HUES64 (cell line): ENCODE results near the gene THEM4.
A peak's percentile ranks its signal among the peaks of the same experiment; 100 is the strongest.
"Not testable (repeated sequence)": the region's sequence is repeated elsewhere in the genome, so short reads cannot be mapped to it uniquely, and the experiment has no call there.

Experiments used
- H3K27ac ChIP-seq: 2 replicates; pipeline ENCODE4 v1.7.0; 2013; ENCODE audit warnings: low read depth, low read length, inconsistent platforms
- H3K27me3 ChIP-seq: 2 replicates; pipeline ENCODE4 v1.6.1; 2013; ENCODE audit warnings: mild to moderate bottlenecking, low read length; ENCODE audit not compliant: insufficient read depth
- H3K36me3 ChIP-seq: 2 replicates; pipeline ENCODE4 v1.6.1; 2013; ENCODE audit warnings: mild to moderate bottlenecking, low read length; ENCODE audit not compliant: insufficient read depth
- H3K4me1 ChIP-seq: 2 replicates; pipeline ENCODE4 v1.6.1; 2013; ENCODE audit warnings: mild to moderate bottlenecking, low read length, moderate library complexity; ENCODE audit not compliant: insufficient read depth
- H3K4me3 ChIP-seq: 2 replicates; pipeline ENCODE4 v1.5.1; 2013; ENCODE audit warnings: mild to moderate bottlenecking, low read length, moderate library complexity
- H3K9ac ChIP-seq: 2 replicates; pipeline ENCODE4 v1.6.1; 2013; ENCODE audit warnings: mild to moderate bottlenecking, low read depth, low read length
- H3K9me3 ChIP-seq: 2 replicates; pipeline ENCODE4 v1.6.1; 2013; ENCODE audit warnings: low read depth, low read length; ENCODE audit not compliant: insufficient read depth
- WGBS: fragments of 150-250, 120-280 bp; methylation state at CpG from one replicate; pipeline ENCODE4 v1.1.7; 2013; ENCODE audit warnings: missing lambda C conversion rate; 5-methylcytosine and 5-hydroxymethylcytosine counted together

Gene THEM4

DNA sequence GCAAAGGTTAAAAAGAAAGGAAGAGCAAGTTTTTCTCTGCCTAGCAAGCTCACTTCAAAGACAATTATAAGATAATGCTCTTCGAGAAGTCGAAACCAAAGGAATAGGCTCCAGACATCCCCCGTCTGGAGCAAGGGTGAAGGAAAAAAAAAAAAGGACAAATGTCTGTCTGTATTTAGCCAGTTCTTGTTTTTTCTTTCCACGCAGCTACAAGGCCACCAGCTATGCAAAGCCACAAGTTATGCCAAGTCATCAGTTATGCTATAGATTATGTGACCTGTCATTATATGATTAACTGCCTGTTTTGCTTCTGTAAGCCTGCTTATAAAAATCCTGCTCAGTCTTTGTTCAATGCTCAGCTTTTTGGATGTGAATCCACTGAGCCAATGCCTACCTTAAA, 53.4 kb downstream of the THEM4 start:
- Histone ChIP-seq H3K4me3 (no peak overlapping the region), H3K4me1 (peaks cover 12% of the 10 kb centered on the region), H3K27ac (no peak overlapping the region), H3K9ac (no peak overlapping the region), H3K36me3 (no peaks in the 10 kb centered on the region), H3K27me3 (peaks cover 45% of the 10 kb centered on the region), H3K9me3 (no peaks in the 10 kb centered on the region)
- 76% methylated on average over 4 of the region's 4 CpGs for WGBS

DNA sequence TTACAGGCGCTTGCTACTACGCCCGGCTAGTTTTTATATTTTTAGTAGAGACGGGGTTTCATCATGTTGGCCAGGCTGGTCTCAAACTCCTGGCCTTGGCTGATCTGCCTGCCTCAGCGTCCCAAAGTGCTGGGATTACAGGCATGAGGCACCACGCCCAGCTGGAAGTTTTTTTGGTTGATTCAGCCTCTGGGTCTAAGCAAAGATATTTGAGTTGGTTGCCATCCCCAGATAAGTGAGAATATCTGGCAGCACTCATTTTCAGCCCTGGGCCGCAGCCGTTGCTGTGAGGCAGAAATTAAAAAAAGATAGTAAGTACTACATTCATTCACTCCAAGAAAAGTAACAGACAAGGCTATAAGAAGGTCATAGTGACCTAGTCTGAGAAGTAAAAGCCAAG, 53.8 kb downstream of the THEM4 start:
- H3K27ac ChIP-seq, H3K4me3 ChIP-seq, H3K4me1 ChIP-seq, H3K9ac ChIP-seq, H3K36me3 ChIP-seq, H3K9me3 ChIP-seq: not testable (repeated sequence)
- H3K27me3 ChIP-seq: peaks cover 42% of the 10 kb centered on the region
- 93% methylated on average over 6 of the region's 8 CpGs for WGBS

DNA sequence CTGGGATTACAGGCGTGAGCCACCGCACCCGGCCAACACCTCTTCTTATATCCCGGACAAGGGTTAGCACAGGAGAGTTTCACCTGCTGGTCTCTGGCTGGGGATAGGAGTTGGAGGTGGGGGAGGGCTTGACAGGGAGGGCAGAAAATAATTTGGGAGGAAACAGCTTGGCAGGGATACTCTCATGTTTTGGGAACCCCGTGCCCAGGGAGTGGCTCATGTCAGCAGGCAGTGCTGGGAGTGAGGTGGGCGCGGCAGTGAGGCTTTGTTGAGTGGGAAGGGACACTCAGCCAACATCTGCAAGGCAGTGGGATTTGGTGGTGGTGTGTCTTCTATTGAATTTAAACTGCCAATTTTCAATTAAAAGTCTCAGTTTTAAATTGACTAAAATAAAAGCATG, 54.7 kb downstream of the THEM4 start:
- Histone ChIP-seq H3K4me1 (0 out of 2 replicates have a peak, but pooled peaks cover 1% of the 10 kb centered on the region), H3K27ac (no peak overlapping the region), H3K36me3 (no peaks in the 10 kb centered on the region), H3K9me3 (no peaks in the 10 kb centered on the region), H3K4me3 (no peak overlapping the region), H3K9ac (no peak overlapping the region), H3K27me3 (peaks cover 33% of the 10 kb centered on the region)
- WGBS: 94% methylated on average over 7 of the region's 7 CpGs

DNA sequence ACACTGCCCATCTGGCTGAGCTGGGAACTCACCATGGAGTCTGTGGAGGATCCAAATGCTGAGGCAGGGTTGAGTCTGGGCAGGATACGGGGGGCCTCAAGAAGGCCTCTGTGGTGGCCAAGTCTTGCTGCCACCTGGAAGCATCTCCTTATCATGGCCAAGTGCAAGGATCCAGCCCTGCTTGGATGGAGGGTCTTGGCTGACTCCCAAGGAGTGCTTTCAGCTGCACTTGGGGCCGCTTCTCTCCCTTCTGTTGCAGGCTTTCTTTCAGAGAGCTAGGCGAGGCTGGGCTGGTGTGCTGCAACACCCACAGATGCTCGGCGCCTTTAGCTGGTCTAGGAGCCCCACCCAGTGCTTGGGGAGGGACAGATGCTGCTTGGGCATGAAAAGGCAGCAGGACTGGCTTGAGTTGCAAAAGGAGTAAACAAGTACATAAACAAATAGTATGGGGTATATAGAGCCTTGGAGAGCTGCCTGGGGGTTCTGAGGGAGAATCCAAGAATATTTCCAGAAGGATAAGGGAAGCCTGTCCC, 55.8 kb downstream of the THEM4 start, which contains the start of gene THEM5:
THEM5 (minus strand) TSS at position 302 of the 533 bp plus-strand sequence; CDS start at position 155, 147 bp downstream.
- no peak within 1 kb of the TSS for H3K27ac ChIP-seq
- no peaks in the 10 kb centered on the region for H3K4me1 ChIP-seq
- 91% methylated on average over 5 of the region's 5 CpGs for WGBS
- peaks cover 21% of the 10 kb centered on the region for H3K27me3 ChIP-seq
- H3K4me3 ChIP-seq: no peak within 1 kb of the TSS
- no peaks in the 10 kb centered on the region for H3K9me3 ChIP-seq
- no peaks in the 10 kb centered on the region for H3K36me3 ChIP-seq
- no peak within 1 kb of the TSS for H3K9ac ChIP-seq

DNA sequence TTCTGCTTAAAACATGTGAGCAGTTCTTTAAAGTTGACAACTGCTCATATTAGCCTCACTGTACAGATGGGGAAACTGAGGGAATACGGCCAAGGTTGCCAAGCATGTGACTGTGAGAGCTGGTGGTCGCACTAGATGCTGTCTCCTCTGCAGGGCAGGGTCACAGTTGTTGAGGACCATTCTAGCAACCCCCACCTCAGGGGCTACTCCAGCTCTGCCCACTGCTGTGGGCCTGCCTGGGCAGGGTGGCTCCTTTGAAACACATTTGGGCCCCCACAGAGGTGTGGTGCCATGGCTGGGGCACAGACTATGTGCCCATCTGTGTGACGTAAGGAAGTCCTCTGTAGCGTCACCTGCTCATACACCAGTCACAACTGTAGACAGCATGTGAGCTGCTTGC, 56.6 kb downstream of the THEM4 start:
- peaks cover 14% of the 10 kb centered on the region for H3K27me3 ChIP-seq
- H3K4me1 ChIP-seq: no peaks in the 10 kb centered on the region
- no peaks in the 10 kb centered on the region for H3K36me3 ChIP-seq
- 97% methylated on average over 4 of the region's 4 CpGs for WGBS
- H3K9me3 ChIP-seq: no peaks in the 10 kb centered on the region
- H3K9ac ChIP-seq: no peak overlapping the region
- no peak overlapping the region for H3K4me3 ChIP-seq
- no peak overlapping the region for H3K27ac ChIP-seq

DNA sequence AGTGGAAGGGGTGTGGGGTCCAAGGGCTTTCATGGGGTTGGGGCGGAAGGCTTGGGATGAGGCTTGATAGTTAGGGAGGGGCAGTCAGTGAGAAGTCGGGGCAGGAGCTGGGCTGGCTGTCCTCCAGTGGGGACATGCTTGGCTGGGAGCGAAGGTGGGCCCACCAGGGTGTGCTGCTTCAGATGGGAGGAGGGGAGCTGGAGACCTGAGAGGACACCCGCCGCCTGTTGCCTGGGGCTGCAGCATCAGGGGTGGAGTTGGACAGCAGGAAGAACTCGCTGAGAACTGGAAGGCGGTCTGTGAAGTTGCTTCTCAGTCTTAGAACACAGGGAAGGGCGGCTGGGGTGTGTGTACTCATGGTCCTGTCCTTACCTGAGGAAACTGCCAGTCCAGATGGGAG, 57.4 kb downstream of the THEM4 start:
- H3K4me1 ChIP-seq: peaks cover under 1% of the 10 kb centered on the region; the same call in 1 of the 2 replicates
- WGBS: 80% methylated on average over 8 of the region's 8 CpGs
- no peak overlapping the region for H3K9ac ChIP-seq
- H3K27me3 ChIP-seq: peaks cover 7% of the 10 kb centered on the region
- no peaks in the 10 kb centered on the region for H3K36me3 ChIP-seq
- H3K27ac ChIP-seq: no peak overlapping the region
- no peak overlapping the region for H3K4me3 ChIP-seq
- no peaks in the 10 kb centered on the region for H3K9me3 ChIP-seq

DNA sequence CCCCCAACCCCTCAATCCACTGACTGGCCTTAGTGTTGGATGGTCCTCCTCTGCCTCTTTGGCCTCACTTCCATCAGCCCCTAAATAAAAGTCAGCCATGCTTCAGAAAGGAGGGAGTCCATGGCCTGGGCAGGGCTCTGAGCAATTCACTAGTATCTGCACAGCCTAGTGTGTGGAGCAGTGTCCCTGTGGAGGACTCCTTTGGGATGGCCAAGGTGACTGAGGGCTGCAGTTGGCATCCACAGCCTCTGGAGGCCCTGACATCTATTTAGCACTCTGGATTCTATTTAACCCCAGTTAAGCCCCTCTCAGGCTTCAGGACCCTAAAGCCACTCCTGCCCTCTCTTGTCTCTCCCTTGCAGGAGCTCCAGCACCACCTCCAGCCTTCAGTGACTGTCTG, 59.4 kb downstream of the THEM4 start:
- Histone ChIP-seq H3K36me3 (no peaks in the 10 kb centered on the region), H3K9ac (no peak overlapping the region), H3K27me3 (peaks cover 7% of the 10 kb centered on the region), H3K4me1 (peaks cover 10% of the 10 kb centered on the region), H3K4me3 (no peak overlapping the region), H3K27ac (no peak overlapping the region), H3K9me3 (no peaks in the 10 kb centered on the region)

DNA sequence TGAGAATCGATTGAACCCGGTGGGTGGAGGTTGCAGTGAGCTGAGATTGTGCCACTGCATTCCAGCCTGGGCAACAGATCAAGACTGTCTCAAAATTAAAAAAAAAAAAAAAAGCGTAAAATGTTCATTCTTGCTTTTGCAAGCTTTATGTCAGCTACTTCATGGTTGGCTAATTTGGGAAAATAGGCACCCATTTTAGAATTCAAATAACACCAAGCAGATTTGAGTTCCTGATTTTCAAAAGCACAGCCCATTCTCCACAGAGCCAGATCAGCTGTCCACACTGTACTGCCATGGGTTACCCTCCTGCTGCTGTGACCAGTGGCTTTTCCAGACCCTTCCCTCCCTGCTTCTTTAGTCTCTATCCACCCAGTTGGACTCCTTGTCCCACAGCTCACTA, 60.2 kb downstream of the THEM4 start:
- 98% methylated on average over 3 of the region's 3 CpGs for WGBS
- no peaks in the 10 kb centered on the region for H3K9me3 ChIP-seq
- no peaks in the 10 kb centered on the region for H3K36me3 ChIP-seq
- H3K9ac ChIP-seq: no peak overlapping the region
- H3K4me1 ChIP-seq: peaks cover 14% of the 10 kb centered on the region
- no peak overlapping the region for H3K27ac ChIP-seq
- peaks cover 7% of the 10 kb centered on the region for H3K27me3 ChIP-seq
- no peak overlapping the region for H3K4me3 ChIP-seq

DNA sequence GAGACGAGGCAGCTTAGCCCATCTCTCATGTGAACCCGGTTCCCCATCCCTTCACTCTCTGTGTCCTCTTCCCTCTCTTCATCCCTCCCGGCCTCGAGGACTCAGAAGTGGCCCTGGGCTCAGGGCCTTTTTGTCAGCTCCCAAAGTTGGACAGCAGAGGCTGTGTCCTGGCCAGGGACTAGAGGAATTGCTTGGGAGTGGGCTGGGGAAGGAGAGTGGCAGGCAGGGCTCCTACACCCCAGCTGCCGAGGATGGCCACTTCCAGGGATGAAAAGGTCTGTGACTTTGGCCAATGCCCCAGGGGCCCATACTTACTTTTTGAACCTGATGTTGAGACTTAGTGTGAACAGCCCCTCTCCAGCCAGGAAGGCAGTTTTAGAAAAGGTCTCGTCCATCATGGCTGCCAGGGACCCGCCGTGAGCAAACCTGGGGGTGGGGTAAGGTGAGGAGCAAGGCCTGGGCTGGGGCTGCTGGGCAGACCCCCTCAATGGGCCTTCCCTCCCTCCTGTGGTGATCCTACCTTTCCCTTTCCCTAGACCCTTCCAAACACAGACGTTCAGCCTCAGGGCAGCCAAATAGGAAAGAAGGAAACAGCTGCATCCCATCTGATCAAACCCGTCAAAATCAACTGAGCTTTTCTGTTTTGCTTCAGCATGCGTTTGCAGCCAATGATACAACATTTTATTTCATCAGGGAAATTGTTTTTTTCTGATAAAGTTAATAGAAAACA, 61.3 kb downstream of the THEM4 start:
- Histone ChIP-seq H3K9ac (no peak overlapping the region), H3K4me3 (no peak overlapping the region), H3K27me3 (peaks cover 5% of the 10 kb centered on the region), H3K27ac (no peak overlapping the region), H3K36me3 (no peaks in the 10 kb centered on the region), H3K9me3 (no peaks in the 10 kb centered on the region), H3K4me1 (peaks cover 14% of the 10 kb centered on the region)
- WGBS: 79% methylated on average over 11 of the region's 11 CpGs

DNA sequence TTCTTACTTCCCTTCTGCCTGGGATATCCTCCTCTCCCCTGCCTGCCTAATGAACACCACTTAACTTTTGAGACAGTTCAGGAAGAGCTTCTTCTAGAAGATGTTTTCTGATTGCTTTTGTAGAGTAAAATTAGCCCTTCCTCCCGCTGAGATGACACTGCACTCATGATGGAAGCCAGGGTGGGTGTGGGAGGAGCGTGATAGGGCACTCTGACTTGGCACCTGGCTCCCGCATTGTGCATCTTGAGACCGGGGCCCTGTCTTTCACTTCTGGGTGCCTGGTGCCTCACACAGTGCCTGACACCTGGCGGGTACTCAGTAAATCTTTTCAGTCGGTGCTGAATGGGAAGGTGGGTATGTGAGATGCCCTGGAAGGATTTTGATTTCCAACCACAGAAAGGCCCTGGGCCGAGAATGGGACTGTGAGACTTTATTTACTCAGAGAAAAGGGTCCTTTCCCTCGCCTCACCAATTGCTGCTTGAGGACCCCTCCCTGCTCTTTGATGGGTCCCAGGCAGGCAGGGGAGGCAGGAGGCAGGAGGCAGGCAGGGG, 62.5 kb downstream of the THEM4 start:
- no peak overlapping the region for H3K9ac ChIP-seq
- no peaks in the 10 kb centered on the region for H3K36me3 ChIP-seq
- H3K4me1 ChIP-seq: peaks cover 14% of the 10 kb centered on the region
- WGBS: 77% methylated on average over 8 of the region's 8 CpGs
- peak overlapping the region; percentile 1; the same call in 1 of the 2 replicates for H3K27ac ChIP-seq
- H3K4me3 ChIP-seq: no peak overlapping the region
- H3K27me3 ChIP-seq: no peaks in the 10 kb centered on the region; the same call in 1 of the 2 replicates
- H3K9me3 ChIP-seq: no peaks in the 10 kb centered on the region

DNA sequence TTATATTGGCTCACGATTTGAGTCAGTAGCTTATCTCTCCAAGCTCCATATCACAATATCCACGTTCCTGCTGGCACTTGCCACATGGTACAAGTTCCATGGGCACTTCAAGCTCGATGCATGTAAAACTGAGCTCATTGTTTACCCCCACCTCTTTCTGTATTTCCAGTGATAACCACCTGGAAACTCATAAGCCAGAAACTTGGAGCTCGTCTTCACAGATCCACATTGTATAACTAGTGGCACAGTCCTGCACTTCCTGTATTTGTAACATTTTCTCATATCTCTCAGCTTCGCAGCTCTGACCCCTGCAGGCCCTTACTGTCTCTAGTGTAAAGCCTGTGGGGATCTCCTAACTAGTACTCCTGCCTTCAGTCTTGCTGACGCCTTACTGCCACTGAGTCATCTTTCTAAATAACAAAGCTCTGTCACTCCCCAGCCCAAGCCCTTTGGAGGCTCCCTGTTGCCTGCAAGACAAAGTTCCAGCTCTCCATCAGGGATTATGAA, 63.2 kb downstream of the THEM4 start:
- H3K4me3 ChIP-seq: no peak overlapping the region
- H3K9ac ChIP-seq: no peak overlapping the region
- peak overlapping the region; percentile 27; the same call in 1 of the 2 replicates for H3K27ac ChIP-seq
- H3K9me3 ChIP-seq: no peaks in the 10 kb centered on the region
- peaks cover 14% of the 10 kb centered on the region for H3K4me1 ChIP-seq
- peaks cover under 1% of the 10 kb centered on the region for H3K27me3 ChIP-seq
- H3K36me3 ChIP-seq: no peaks in the 10 kb centered on the region
- WGBS: 46% methylated on average over 6 of the region's 6 CpGs
